Ishikawa (cell line): Measurements from ENCODE around the gene PPP1R1C.

Source experiments
- CEBPB ChIP-seq: IDR thresholded peaks from 2 replicates; pipeline ENCODE4 v1.6.1; 2012
- CREB1 ChIP-seq: IDR thresholded peaks from 2 replicates; pipeline ENCODE4 v1.6.1; 2012; ENCODE audit warnings: low read depth
- EGR1 ChIP-seq: IDR thresholded peaks from 2 replicates; pipeline ENCODE4 v1.6.1; 2012
- EP300 ChIP-seq: IDR thresholded peaks from 2 replicates; pipeline ENCODE4 v1.6.1; 2012; ENCODE audit warnings: borderline replicate concordance
- FOXM1 ChIP-seq: IDR thresholded peaks from 2 replicates; pipeline ENCODE4 v1.6.1; 2012; ENCODE audit warnings: low read depth, borderline replicate concordance
- NFIC ChIP-seq: IDR thresholded peaks from 2 replicates; pipeline ENCODE4 v1.6.1; 2012
- RAD21 ChIP-seq: IDR thresholded peaks from 2 replicates; pipeline ENCODE4 v1.6.1; 2012; ENCODE audit warnings: low read depth
- TAF1 ChIP-seq: IDR thresholded peaks from 2 replicates; pipeline ENCODE4 v1.6.1; 2012; ENCODE audit warnings: low read depth, mild to moderate bottlenecking
- TCF12 ChIP-seq: IDR thresholded peaks from 2 replicates; pipeline ENCODE4 v1.6.1; 2012; ENCODE audit warnings: low read depth
- TEAD4 ChIP-seq: IDR thresholded peaks from 2 replicates; pipeline ENCODE4 v1.6.1; 2012
- YY1 ChIP-seq: IDR thresholded peaks from 2 replicates; pipeline ENCODE4 v1.6.1; 2012; ENCODE audit warnings: low read depth
- ZBTB7A ChIP-seq: IDR thresholded peaks from 2 replicates; pipeline ENCODE4 v1.6.1; 2012; ENCODE audit warnings: low read depth
- TF ChIP-seq, protein P1 (sequence below): IDR thresholded peaks from 2 replicates; pipeline ENCODE4 v1.6.1; 2012; ENCODE audit warnings: low read depth, mild to moderate bottlenecking
- TF ChIP-seq, protein P2 (sequence below): IDR thresholded peaks from 2 replicates; pipeline ENCODE4 v1.6.1; 2012
- TF ChIP-seq, protein P3 (sequence below): IDR thresholded peaks from 2 replicates; pipeline ENCODE4 v1.6.1; 2012

The PPP1R1C gene

DNA sequence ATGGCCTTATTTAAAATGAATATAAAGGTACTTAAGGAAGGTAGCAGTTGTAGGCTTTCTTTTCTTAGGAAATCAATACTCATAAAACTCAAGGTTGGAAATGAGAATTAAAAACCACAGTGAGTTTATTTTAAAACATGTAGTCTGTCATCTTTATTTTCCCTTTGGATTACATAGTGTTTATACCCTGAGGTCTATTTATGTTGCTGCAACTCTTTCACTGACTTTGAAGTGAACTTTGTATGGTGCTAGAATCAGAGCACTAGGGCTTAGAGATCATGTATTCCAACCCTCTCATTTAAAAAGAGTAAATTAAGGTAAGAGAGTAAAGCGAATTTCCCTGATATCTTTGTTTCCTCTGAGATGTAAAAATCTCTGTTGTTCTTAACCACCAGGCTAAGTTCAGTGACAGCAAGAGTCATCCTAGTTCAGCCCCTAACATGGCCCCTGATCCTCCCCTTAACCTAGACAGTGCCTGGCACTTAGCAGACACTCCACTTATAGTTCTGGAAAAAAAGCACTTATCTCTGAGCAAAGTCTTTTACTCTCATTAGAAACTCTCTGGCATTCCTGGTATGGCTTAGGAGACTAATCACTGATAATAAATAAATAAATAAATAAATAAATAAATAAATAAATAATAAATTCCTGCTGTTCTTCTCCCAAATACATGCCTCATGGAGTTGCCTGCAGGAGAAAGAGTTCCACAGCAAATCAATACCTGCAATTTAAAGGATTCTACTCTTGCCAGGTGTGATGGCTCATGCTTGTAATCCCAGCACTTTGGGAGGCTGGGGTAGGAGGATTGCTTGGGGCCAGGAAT lies 33.0 kb upstream of the PPP1R1C start:
- TF ChIP-seq EGR1 (no peak), CEBPB (no peak), FOXM1 (no peak), YY1 (no peak), TCF12 (no peak), RAD21 (no peak)
- TF ChIP-seq, protein P1, sequence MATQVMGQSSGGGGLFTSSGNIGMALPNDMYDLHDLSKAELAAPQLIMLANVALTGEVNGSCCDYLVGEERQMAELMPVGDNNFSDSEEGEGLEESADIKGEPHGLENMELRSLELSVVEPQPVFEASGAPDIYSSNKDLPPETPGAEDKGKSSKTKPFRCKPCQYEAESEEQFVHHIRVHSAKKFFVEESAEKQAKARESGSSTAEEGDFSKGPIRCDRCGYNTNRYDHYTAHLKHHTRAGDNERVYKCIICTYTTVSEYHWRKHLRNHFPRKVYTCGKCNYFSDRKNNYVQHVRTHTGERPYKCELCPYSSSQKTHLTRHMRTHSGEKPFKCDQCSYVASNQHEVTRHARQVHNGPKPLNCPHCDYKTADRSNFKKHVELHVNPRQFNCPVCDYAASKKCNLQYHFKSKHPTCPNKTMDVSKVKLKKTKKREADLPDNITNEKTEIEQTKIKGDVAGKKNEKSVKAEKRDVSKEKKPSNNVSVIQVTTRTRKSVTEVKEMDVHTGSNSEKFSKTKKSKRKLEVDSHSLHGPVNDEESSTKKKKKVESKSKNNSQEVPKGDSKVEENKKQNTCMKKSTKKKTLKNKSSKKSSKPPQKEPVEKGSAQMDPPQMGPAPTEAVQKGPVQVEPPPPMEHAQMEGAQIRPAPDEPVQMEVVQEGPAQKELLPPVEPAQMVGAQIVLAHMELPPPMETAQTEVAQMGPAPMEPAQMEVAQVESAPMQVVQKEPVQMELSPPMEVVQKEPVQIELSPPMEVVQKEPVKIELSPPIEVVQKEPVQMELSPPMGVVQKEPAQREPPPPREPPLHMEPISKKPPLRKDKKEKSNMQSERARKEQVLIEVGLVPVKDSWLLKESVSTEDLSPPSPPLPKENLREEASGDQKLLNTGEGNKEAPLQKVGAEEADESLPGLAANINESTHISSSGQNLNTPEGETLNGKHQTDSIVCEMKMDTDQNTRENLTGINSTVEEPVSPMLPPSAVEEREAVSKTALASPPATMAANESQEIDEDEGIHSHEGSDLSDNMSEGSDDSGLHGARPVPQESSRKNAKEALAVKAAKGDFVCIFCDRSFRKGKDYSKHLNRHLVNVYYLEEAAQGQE = no peak
- TF ChIP-seq, protein P2, sequence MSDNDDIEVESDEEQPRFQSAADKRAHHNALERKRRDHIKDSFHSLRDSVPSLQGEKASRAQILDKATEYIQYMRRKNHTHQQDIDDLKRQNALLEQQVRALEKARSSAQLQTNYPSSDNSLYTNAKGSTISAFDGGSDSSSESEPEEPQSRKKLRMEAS = no peak
- TF ChIP-seq, protein P3, sequence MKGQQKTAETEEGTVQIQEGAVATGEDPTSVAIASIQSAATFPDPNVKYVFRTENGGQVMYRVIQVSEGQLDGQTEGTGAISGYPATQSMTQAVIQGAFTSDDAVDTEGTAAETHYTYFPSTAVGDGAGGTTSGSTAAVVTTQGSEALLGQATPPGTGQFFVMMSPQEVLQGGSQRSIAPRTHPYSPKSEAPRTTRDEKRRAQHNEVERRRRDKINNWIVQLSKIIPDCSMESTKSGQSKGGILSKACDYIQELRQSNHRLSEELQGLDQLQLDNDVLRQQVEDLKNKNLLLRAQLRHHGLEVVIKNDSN = no peak

DNA sequence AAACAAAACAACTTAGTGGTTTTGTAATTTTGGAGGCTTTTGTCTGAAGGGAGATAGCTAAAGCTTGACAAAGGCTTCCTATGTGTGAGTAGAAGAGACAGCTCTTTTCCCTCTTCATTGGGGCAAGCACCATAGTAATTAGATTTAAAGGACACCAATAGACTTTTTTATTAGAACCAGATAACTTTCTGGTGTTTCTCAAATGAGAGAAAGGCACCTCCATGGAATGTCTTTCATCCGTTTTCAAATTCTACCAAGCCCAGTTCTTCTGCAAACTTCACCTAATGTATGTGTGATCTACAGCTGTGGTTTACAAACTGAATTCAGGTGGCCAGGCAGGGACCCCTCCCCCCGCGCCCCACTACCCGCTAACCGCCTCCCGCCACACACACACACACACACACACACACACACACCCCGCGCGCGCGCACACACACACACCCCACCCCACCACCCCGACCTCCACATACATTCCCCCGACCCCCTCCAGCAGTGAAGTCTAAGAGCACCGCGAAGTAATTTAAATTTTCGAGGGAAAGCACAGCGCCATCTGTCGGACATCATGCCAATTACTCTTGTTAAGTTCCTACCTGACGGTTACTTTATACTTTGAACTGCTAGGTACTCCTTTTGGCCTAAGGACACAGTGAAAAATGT lies 31.6 kb upstream of the PPP1R1C start:
- no peak for TF ChIP-seq EP300
- no peak for TF ChIP-seq CEBPB
- TF ChIP-seq YY1 = no peak
- TF ChIP-seq, protein P1 = no peak
- TF ChIP-seq, protein P3 = no peak
- TF ChIP-seq NFIC = no peak
- TF ChIP-seq ZBTB7A = no peak
- TF ChIP-seq RAD21 = peak; percentile 55

DNA sequence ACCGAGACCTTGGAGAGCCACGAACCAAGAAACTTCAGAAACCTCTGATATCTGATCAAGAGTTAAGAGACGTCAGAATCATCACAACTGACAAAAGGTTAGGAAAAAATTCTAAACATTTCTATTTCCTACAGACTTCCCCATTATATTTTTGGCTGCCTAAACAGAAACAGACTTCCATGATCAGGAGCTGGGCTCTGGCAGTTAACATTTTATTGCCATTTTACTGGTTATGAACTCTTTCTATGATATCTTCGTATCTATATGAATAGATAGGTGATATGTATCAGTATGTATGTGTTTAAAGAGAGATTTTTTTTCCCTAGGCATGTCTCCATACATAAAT lies 31.1 kb upstream of the PPP1R1C start:
- no peak for TF ChIP-seq TCF12
- TF ChIP-seq, protein P3 = no peak
- TF ChIP-seq YY1 = no peak
- TF ChIP-seq, protein P2 = no peak
- no peak for TF ChIP-seq ZBTB7A
- no peak for TF ChIP-seq TAF1
- no peak for TF ChIP-seq CEBPB
- no peak for TF ChIP-seq CREB1
- no peak for TF ChIP-seq EP300
- no peak for TF ChIP-seq RAD21
- no peak for TF ChIP-seq EGR1
- TF ChIP-seq TEAD4 = no peak
- no peak for TF ChIP-seq FOXM1
- no peak for TF ChIP-seq NFIC
- TF ChIP-seq, protein P1 = no peak

DNA sequence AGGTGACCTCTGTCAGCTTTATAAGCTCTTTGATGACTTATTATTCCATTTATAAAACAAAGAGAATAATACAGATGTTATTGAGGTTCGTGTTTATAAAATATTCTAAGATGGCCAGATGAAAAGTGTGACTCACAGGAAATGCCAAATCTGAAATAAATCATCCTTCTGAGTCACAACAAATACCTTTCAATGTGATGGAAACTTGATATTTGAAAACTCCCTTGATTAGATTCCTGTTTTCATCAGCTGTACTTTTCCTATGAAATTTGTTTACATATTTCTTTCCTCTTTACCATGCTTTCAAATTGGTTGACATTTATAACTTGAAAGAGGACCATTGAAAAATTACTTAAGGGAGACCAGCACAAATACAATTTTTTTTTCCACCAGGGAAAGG lies 30.6 kb upstream of the PPP1R1C start:
- no peak for TF ChIP-seq TAF1
- no peak for TF ChIP-seq CREB1
- TF ChIP-seq EP300 = peak; percentile 61; the same call in 1 of the 2 replicates
- TF ChIP-seq FOXM1 = no peak
- TF ChIP-seq TEAD4 = peak; percentile 55; the same call in 1 of the 2 replicates
- TF ChIP-seq ZBTB7A = no peak
- TF ChIP-seq EGR1 = no peak
- peak; percentile 23; the same call in 1 of the 2 replicates for TF ChIP-seq NFIC
- TF ChIP-seq, protein P3 = no peak
- TF ChIP-seq TCF12 = no peak
- TF ChIP-seq, protein P1 = no peak
